ENCODE data around the gene RYR3.
"Not testable (repeated sequence)": the region's sequence is repeated elsewhere in the genome, so short reads cannot be mapped to it uniquely, and the experiment has no call there.

The RYR3 gene

DNA sequence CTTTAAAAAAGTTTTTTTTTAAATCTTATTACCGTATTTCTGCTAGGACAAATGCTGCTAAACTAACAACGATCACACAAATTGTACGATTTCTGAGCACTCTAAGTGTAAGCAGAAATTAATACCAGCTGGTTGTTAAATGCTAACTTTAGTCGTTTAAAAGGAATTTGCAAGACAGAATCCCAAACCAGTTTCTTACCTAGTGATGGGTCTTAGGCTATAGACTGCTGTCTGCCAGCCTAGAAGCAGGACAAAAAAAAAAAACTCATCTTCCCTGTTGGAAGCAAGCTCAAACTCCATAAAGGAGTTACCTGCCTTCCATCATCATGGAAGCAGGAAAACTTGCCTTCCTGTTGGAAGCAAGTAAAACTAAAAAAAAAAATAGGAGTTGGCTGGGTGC lies 287.6 kb downstream of the RYR3 start:
- not testable (repeated sequence) for DNase-seq

DNA sequence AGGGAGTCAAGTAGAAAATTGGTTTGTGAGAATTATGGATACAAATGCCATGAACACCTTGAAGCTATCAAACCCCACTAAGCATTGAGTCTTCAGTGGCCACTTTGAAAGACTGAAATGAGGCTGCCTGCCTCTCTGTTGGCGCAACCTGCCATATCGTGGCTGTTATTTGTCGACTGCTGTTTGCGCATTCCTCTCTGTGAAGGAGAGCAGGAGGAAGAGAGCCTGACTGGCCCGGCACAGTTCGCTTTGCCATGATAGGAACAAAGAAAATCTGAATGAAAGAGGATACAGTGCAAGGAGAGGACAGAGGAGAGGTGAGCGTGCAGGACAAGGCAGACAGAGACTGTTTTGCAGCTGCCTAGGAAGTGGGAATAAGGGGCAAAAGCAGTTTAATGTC lies 289.4 kb downstream of the RYR3 start:
- DNase-seq: no peak

DNA sequence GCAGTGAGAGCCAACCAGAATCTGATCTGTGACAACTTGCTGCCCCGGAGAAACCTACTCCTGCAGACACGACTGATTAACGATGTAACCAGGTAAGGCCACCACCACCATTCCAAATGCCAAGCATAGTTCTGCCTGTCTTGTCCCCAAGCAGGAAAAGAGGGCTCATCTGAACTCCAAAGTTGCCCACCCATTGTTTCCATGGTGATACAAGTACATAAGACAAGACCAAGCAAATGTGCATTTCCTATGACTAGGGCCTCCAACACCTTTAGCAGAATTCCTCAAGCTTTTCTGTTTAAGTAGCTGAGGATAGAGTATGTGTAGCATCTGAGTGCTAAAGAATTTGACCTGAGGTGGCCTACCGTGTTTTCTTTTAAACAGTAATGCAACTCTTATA lies 290.7 kb downstream of the RYR3 start:
- no peak for DNase-seq

DNA sequence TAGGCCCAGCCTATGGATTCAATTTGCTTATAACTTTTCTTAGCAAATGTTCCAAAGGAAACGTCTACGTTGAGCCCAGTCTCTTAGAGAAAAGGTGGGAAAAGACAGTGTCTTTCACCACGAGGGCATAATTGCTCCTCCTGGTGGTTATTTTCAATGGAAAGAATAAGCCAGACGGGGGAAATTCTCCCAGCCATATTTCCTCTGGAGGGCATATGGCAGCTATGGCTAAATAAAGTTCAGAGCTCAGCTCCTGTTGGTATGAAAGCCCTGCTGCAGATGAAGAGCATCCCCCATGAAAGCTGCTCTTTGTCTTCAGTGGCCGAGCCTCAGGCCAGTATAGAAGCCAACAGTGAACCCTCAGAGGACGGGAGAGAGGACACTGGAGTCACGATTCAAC lies 297.9 kb downstream of the RYR3 start:
- DNase-seq: no peak

DNA sequence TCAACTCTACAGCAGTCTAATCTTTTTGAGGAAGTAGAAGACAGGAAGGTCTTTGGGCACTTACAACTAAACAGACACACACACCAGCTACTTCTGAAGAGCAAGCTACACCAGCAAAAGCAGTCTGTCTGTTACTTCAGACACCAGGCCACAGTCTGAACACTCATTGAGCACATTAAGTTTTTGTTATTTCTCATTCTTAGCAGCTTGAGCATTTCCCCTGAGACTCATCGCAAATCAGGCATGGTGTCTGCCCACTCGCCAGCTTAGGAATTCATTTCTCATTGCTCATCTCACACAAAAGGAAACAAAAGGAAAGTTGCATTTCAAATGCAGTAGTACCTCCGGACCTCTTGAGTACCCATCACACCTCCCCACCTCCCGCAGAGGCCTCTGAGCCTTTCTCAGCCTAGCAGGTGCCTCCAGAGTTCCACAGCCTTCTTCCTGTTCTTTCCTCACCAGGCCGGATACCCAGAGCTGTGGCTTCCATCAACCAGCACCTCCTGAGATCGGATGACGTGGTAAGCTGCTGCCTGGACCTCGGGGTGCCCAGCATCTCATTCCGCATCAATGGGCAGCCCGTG lies 302.0 kb downstream of the RYR3 start:
- no peak for DNase-seq

DNA sequence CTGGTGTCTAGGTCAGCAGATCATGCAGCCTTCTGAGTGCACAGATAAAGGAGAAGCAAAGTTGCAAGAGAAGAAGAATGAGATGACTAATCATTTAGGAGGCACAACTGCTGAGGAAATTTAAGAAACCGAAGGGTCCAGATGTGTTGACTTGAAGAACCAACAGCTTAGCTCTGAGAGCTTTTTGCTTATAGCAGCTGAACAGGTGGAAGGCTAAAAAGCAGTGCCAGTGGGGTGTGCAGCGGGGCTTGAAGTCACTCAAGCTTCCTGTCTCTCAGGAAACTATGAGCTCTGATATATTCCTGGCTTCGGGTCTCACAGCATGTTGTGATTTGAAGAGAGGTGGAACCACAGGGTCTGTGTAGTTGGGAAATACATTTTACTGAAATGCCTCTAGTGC lies 305.7 kb downstream of the RYR3 start:
- DNase-seq: no peak

DNA sequence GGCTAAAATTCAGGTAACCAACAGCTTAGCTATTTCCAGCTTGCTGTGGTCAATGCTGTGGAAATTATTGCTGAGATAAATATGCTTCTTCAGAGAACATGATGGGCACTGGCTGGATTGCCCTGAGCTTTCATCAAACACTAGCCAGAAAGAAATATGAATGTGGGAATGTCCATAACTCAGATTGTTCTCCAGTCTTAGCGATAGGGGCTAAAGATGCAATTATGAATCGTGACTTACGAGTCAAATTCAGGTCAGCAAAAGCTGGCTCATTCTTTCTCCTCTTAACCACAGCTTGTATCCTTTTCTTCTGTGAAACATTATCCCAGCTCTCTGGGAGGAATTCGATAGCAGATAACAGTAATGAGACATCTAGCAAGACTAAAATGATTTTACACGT lies 307.6 kb downstream of the RYR3 start:
- DNase-seq: no peak

DNA sequence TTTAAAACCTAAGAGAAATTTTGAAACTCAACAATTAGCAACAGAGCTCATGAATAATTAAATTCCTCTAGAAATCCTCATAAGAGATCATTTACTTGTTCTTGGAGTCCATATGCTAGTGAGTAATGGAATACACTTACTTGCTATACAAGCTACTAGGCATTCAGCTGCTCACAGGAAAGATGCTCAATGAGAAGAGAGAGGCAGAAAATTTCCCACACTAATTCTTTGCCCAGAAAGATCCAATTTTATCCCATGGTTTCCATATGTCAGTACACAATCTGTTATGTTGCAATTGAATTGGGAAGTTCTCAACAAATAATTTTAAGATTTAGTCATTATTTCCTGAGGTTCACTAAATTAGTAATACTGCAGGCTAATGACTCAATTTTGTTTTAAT lies 310.4 kb downstream of the RYR3 start:
- DNase-seq: no peak

DNA sequence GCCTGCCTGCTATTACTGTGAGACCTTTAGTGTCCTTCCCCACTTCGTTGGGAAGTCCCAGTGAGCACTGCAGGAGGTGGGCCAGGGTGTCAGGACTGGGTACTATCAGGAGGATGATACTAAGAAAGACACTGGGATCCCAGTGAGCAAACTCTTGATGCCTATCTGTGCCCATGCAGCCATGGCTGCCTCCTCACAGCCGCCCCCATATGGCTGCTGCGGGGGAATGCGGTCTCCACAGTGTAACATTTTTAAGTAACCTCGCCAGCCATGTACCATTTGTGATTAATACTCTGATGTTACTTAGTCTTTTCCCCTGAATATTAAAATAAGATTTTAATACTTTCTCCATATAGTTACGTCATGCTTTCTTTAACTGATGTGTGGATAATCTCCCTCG lies 312.2 kb downstream of the RYR3 start:
- no peak for DNase-seq

DNA sequence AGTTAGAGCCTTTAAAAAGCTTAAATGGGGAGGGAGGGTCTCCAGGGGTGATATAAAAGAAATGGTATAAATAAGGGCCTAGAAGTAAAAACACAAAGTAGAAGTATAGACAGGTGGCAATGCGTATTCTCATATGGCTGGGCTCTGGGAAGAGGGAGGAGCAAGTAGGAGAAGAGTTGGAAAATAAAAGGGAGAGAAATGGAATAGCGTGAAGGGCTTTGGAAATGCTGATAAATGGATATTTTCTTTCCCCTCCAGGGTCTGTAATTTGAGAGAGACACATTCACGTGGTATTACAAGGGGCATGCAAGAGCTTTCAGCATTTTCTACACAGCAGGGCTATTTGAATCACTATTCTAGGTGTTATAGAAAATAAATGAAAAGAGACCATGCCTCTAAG lies 313.7 kb downstream of the RYR3 start:
- no peak for DNase-seq

DNA sequence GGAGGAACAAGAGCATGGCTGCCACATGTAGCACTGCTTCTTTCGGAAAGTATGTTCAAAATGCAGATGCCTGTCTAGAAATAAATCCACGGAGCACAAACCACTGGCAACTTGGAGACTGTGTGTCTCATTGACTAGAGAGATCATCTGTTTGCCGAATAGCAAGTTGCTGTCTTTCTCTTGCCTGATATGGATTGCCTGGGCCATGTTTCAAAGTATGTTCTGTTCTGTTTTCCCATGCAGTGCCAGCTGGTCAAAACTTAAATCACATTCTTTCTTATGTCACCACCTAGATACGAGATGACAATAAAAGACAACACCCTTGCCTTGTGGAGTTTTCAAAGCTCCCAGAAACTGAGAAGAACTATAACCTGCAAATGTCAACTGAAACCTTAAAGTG lies 318.9 kb downstream of the RYR3 start:
- DNase-seq: no peak

DNA sequence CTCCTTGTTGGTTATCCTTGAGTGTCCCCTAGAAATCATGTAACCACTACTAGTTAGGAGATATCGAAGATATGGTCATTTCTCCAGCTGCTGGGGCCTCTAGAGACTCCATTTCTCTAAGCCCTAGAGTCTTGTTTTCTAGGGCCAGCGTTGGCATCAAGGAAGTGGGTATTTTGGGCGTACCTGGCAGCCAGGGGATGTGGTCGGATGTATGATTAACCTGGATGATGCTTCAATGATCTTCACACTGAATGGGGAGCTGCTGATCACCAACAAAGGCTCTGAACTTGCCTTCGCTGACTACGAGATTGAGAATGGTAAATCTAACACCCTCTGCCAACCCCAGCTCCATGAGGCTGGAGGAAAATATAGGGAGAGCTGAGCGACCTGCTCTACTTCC lies 325.5 kb downstream of the RYR3 start:
- DNase-seq: no peak

DNA sequence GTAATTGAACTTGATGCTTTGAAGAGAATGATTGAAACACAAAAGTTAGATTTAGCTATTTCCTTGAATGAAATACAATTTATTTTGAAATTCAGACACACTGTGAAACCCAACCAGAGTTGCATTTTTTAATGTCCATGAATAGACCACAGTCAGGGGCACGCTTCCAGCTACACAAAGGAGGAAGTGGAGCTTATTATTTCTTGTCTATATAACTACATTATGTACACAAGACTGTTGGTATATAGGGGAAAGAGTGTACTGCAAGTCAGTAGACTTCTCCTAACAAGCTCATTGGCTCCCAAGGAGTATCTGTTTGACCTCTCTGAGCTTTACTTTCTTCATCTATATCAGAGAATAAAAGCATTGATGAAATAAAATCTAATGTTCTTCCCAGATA lies 326.2 kb downstream of the RYR3 start:
- no peak for DNase-seq

DNA sequence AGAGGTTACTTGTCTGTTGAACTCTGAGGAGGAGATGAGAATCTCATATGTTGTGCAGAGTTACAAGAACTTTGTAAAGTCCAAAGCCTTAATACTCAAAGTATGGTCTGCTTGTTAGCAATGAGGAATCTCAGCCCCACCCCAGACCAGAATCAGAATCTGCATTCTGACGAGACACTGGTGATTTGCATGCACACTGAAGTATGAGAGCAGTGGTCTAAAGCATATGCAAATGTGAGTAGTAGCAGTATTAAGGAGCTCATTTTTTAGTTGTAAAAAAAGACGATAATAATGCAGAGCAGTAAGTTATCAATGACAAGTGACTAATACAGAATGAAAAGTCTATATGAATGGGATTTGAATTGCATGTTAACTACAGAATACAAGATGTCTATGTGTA lies 327.7 kb downstream of the RYR3 start:
- no peak for DNase-seq

DNA sequence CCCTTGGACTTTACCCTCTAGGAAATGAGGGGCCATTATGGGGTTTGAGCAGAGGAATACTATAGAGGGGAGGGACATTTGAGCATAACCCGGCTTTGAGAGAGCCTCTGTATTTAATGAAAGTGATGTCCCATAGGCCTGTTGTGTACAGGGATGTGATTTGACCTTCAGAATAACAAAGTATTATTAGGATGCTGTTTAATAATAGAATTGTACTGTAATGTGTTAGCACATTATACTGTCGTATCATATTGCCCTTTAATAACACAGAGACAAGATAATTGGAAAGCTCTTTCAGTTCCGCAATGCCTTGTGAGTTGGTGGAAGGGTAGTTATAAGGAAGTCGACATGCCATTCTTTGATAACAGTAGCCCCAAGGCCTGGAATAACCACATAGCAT lies 328.3 kb downstream of the RYR3 start:
- DNase-seq: no peak

DNA sequence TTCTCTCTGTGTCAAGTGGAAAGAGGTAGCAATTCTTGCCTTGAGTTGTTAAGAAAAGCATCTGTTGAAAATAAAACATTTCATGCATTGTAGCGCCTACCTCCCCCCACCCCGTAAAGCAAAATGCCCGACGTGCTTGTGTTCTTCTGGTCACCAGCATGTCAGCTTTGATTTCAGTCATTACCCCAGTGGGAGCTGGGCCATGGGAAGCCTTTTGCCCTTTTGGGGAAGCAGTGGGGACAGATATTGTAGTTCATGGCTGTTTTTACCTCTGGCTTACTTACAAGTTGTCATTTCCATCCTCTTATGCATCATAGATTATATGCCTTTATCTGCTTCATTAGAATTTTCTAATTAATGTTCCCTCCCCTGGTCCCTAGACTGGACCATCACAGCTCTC lies 328.7 kb downstream of the RYR3 start:
- DNase-seq: no peak

DNA sequence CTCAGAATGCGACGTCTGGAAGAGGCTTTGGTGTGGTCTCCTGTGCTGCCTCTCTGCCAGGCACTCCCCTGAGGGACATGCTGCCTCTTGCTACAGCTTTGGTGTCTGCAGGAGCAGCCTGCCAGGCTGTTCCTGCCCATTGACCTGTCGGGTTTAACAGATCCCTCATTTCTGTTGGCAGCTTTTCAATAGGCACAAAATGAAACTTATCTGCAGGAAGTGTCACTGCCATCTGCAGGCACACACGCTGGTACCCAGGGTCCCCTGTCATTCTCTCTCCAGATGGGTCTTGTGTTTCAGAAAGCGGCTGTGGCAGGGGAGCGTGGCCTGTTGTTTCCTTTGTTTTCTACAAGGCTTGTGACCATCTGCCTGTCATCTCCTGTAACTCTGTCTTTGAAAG lies 329.2 kb downstream of the RYR3 start:
- no peak for DNase-seq

DNA sequence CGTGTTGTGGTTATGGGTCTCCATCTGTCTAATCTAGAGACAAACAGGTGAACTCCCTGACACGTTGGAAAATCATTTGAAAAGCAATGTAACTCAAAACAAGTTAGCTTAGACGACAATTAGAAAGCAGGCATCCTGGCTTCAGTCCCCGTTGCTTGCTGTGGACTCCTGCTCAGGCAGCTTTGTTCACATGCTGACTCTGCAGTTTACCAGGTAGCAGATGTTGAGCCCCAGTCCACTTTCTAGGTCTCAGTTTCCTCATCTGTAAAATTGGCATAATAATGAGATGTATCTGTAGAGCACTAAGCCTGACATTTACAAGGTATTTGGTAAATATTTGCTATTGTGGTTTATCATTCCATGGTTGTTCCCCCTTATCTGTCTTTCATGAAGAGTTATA lies 330.3 kb downstream of the RYR3 start:
- DNase-seq: no peak

DNA sequence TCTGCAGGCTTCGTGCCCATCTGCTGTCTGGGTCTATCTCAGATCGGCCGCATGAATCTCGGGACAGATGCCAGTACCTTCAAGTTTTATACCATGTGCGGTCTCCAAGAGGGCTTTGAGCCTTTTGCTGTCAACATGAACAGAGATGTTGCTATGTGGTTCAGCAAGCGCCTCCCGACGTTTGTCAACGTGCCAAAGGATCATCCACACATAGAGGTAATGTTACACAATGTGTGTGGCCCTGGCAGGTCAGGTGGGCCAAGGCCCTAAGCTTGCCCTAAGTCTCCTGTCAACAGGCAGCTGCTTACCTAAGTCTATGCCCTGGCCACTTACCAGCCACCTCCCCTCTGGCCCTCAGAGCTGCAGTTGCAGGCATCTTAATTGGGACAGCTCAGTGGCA lies 333.5 kb downstream of the RYR3 start:
- no peak for DNase-seq

DNA sequence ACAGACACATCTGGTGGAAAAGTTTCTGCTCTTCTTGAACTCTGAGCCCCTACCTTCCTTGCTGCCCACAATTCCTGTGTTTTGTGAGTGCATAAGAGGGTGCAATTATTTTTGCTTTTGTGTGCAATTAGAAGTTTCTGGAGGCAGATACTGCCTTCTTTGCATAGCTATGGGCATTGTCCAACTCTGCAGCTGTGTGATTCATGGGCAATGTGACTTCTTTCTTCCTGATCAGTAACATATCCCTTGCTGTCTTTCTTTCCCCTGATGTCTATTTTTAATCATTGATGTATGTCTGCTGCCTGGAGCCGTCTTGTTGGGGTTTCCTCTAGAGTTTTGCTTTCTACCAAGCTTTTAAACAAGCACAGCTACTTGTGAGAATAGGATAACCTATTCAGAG lies 336.0 kb downstream of the RYR3 start:
- DNase-seq: no peak

DNA sequence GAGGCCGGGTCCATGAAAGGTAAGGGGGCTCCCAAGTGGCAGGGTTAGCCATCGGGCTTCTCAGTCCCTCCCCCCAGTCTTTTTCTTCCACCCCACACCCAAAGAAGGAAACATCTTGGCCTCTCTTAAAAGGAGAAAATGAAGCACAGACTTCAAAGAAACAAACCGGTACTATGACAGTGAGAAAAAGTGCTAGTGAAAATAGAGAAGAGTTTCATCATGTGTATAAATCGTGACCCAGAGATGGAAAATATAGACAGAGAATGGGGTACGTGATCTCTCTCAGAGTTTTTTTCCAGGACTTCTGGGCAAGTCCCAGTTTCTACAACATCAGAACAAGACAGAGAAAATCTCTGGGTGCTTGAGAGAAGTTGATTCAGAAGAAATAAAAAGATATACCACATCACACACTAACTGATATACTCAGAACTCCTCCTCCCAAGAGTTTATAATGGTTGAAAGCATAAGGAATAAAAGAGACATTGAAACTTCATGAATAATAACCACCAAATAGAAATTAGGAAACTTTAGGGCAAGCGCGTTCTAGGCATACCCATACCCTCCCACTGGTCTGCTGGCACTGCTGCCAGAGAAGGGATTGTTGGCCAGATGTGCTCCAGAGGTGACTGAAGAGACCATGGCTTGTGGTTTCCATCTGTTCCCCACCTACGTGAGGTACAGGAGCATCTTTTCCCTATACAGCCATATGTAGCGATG lies 338.6 kb downstream of the RYR3 start:
- no peak for DNase-seq

DNA sequence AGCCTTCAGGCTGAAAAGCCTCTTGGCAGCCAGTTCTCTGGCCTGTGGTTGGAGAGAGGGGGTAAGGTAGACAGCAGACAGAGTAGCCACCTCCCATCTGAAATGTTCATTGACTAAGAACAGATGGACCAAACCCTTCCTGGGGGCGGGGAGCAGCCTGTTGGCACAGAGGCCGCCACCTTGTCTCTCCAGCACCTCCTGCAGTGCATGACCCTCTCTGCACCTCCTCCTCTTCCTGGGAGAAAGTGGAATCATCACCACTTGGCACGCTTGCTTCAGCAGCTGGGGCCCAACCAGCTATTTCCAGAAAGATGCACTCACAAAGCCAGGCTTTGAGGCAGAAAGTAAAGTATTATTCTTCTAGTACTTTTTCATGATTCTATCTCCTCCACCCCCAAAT lies 344.1 kb downstream of the RYR3 start:
- no peak for DNase-seq

DNA sequence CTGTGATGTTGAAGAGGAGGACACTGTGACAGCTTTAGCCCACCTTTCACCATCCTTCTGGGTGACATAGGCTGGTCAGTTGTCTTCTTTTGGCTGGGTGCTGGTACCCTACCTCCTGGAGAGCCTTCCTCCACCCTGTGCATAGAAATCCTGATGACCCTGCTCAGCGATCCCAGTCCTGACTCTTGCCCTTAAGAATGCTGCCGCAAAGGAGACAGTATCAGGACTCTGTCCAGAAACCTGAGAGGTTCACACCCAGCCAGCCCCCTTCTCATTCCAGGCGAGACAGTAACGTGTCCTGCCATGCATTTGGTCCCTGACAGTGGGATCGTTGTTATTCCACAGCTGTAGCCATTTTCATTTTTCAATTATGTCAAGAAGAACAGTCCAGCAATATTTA lies 344.7 kb downstream of the RYR3 start:
- DNase-seq: no peak

DNA sequence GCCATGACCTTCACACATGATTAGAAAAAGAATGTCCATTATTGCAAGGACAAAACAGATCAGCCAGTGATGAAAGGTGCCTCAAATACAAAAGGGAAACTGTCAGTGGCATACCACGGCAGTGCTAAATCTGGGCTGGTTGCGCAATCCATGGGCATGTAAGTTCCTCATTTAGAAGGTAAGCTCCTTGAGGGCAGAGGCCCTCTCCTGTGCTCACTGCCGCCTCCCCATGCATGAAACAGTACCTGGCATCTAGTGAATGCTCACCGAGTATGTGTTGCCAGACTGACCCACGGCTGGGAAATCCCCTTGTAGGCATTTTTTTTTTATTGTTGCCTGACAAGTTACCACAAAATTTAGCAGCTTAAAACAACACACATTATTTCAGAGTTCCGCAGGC lies 345.4 kb downstream of the RYR3 start:
- DNase-seq: no peak

DNA sequence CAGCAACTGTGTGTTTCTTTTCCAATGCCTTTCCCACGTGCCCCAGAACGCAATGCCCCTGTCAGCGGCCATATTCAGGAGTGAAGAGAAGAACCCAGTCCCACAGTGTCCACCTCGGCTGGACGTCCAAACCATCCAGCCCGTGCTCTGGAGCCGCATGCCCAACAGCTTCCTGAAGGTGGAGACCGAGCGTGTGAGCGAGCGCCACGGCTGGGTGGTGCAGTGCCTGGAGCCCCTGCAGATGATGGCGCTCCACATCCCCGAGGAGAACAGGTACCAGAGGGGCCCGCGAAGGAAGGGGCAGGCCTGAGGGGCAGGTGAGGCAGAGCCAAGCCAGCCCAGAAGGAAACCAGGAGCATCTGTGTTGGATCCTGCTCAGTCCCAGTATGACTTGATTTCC lies 349.4 kb downstream of the RYR3 start:
- no peak for DNase-seq

All from T-helper 9 cell (primary cell).